Ovary (tissue), 9 donors: ENCODE measurements around the gene HSD11B1L. TPM values are rescaled to one million over a fixed set of nuclear protein-coding genes. Genes with fewer than 3 reads are reported as not detected.

Experiments used
- DNase-seq, 5 donors: peaks; one replicate each; pipeline ENCODE4 v3.0.0-alpha.2; 2019 to 2020
- H3K27ac ChIP-seq, 2 donors: fragments of 200-600 bp; one replicate each; pipeline versions ENCODE4 v1.5.1 to v1.8.0; 2019 to 2022
- H3K27me3 ChIP-seq: fragments of 200-600 bp; one replicate; pipeline ENCODE4 v1.8.0; 2022
- H3K36me3 ChIP-seq: fragments of 200-600 bp; sonication (generic); one replicate; pipeline ENCODE4 v1.5.1; 2019
- H3K4me1 ChIP-seq: one replicate; pipeline ENCODE4 v1.8.1; 2013; ENCODE audit warnings: mild to moderate bottlenecking, moderate library complexity; ENCODE audit not compliant: insufficient read depth
- H3K4me3 ChIP-seq: fragments of 200-600 bp; sonication (generic); one replicate; pipeline ENCODE4 v1.5.1; 2017
- H3K9me3 ChIP-seq, 2 donors: fragments of 200-600 bp in 1 of 2; sonication (generic) in 1 of 2; one replicate each; pipeline versions ENCODE4 v1.5.1 to v1.8.1; 2013 to 2019; ENCODE audit warnings: mild to moderate bottlenecking in 1 of 2, moderate library complexity in 1 of 2
- CTCF ChIP-seq, 3 donors: fragments of 450-650 bp in 2 of 3; fragments of 200-600 bp in 1 of 3; IDR thresholded peaks; one replicate each; pipeline versions ENCODE4 v1.5.1 to v1.8.0; 2016 to 2022; ENCODE audit warnings: antibody characterized with exemption in 3 of 3, mild to moderate bottlenecking in 1 of 3
- EP300 ChIP-seq: sonication (generic); formaldehyde crosslinking; IDR thresholded peaks from one replicate; pipeline ENCODE4 v1.6.1; 2017; ENCODE audit warnings: antibody characterized with exemption
- POLR2A ChIP-seq: fragments of 450-650 bp; IDR thresholded peaks from one replicate; pipeline ENCODE4 v1.6.1; 2017; ENCODE audit warnings: antibody characterized with exemption, mild to moderate bottlenecking, moderate library complexity
- WGBS, 3 donors: extraction: QIAGEN DNeasy Blood & Tissue Kit in 1 of 3; methylation state at CpG; one replicate each; pipeline versions ENCODE4 v1.1.5 to v1.1.7; 2013 to 2017; 5-methylcytosine and 5-hydroxymethylcytosine counted together
- intact Hi-C, 4 donors: fragments of 100-400 bp; cut with DNase I; formaldehyde crosslinking; loops; one replicate each; pipeline versions ENCODE4 v1.11.0 to v1.15.1; 2022 to 2023
- polyA plus RNA-seq, 2 donors: library from polyadenylated mRNA; stranded (reverse); fragments of 200-250 nt in 1 of 2; fragments of 350-450 nt in 1 of 2; fragmentation: Illumina TruSeq in 1 of 2; extraction: RNeasy Lipid Tissue Mini Kit (QIAGEN cat#74804) in 1 of 2; gene quantifications; one replicate each; pipeline ENCODE4 v1.2.3, GENCODE V29; 2013 to 2014
- total RNA-seq, 7 donors: library from RNA; depleted of rRNA in 2 of 7; stranded (reverse); fragments of >200 nt in 2 of 7; fragmentation: NEBNext Ultra II Directional in 3 of 7; extraction: Animal tissue kit (Norgen Biotek cat#: 25700) in 3 of 7; gene quantifications; one replicate each; pipeline versions ENCODE4 v1.1.0 to v1.2.4, GENCODE V29; 2016 to 2023
- donor health status: DM: no; HTN: no; CAD: no; lungs with moderate emphysema.
- donor health status: DM: no; HTN: no; CAD: no.
- donor health status: Bipolar disorder and iron deficiency.
- donor health status: DM: yes; HTN: yes; CAD: no.
- donor health status: DM: no; HTN: no; CAD: no.
- donor health status: DM: yes; HTN: yes; CAD: no.

The HSD11B1L gene
- total and polyA plus RNA-seq, 9 donors: 3.1 to 20.7 (median 8.5) TPM

DNA sequence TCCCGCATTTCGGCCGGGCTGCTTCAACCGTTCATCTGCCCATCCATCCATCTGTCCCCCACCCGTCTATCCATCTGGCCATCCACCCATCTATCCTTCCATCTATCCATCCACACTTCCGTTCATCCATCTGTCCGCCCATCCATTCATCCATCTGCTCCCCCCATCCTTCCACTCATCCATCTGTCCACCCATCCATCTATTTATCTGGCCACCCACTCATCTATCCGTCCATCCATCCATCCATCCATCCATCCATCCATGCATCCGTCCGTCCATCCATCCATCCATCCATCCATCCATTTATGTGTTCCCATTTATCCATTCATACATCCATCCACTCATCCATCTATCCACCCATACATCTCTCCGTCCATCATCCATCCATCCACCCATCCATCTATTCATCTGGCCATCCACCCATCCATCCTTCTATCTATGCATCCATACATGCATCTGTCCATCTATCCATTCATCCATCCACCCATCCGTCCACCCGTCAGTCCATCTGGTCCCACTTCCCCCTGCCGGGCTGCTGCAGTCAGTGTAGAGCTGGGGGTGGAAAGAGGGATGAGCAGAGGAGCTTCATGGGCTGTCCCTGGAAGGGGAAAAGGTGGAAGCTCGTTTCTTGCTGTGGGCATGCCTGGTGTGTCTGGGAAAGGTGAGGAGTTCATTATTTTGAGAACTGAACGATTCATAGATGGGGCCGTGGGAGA, 722 bp downstream of the HSD11B1L start:
- peak overlapping the region in 1 of 2 donors; percentile 78 for H3K27ac ChIP-seq
- peak overlapping the region; percentile 94 for H3K4me3 ChIP-seq
- DNase-seq: peak in 2 of 5 donors; percentile 11 to 42
- H3K9me3 ChIP-seq: no peaks in the 10 kb centered on the region
- peaks cover 12% of the 10 kb centered on the region for H3K4me1 ChIP-seq
- 55 to 58% (median 58%) methylated on average over 17 of the region's 17 CpGs for WGBS, 3 donors
- TF ChIP-seq CTCF (IDR thresholded peaks at IDR 0.05) (no peak), EP300 (no peak)
- H3K27me3 ChIP-seq: no peaks in the 10 kb centered on the region
- no peaks in the 10 kb centered on the region for H3K36me3 ChIP-seq
- intact Hi-C loops: loop anchor here in 1 of 4 donors (10.0 kb wide), 1 partner anchor 57 kb away; the partner anchor contains the start of genes SAFB and SAFB2

- peaks cover 15% of the 10 kb centered on the region for H3K4me1 ChIP-seq
- no peaks in the 10 kb centered on the region for H3K36me3 ChIP-seq
- no peaks in the 10 kb centered on the region for H3K27me3 ChIP-seq
- H3K27ac ChIP-seq: no peak overlapping the region
- DNase-seq: peak in 2 of 5 donors; percentile 10 to 35
- WGBS, 3 donors: 85 to 92% (median 88%) methylated on average over 3 of the region's 3 CpGs
- TF ChIP-seq CTCF (IDR thresholded peaks at IDR 0.05) (no peak), EP300 (no peak), POLR2A (no peak)
- H3K4me3 ChIP-seq: no peak overlapping the region
- intact Hi-C loops: loop anchor here in 1 of 4 donors (10.0 kb wide), 1 partner anchor 57 kb away; the partner anchor contains the start of genes SAFB and SAFB2
- no peaks in the 10 kb centered on the region for H3K9me3 ChIP-seq
Measured at GRCh38 chr19:5682107-5682482, 1.3 kb downstream of the HSD11B1L start.

GRCh38 chr19:5683177-5683886, 2.5 kb downstream of the HSD11B1L start:
- H3K9me3 ChIP-seq: no peaks in the 10 kb centered on the region
- intact Hi-C loops: loop anchor here in 1 of 4 donors (10.0 kb wide), 1 partner anchor 59 kb away; the partner anchor contains the start of genes SAFB and SAFB2
- no peaks in the 10 kb centered on the region for H3K27me3 ChIP-seq
- H3K4me3 ChIP-seq: no peak overlapping the region
- no peak for DNase-seq
- TF ChIP-seq POLR2A (no peak), EP300 (no peak)
- 92 to 94% (median 92%) methylated on average over 10 of the region's 10 CpGs for WGBS, 3 donors
- no peak overlapping the region for H3K27ac ChIP-seq
- peaks cover 21% of the 10 kb centered on the region for H3K4me1 ChIP-seq
- no peaks in the 10 kb centered on the region for H3K36me3 ChIP-seq

GRCh38 chr19:5684694-5685430, 4.0 kb downstream of the HSD11B1L start:
- no peak for TF ChIP-seq EP300
- no peak for TF ChIP-seq POLR2A
- TF ChIP-seq CTCF (IDR thresholded peaks at IDR 0.05): no peak
- Histone ChIP-seq H3K36me3 (no peaks in the 10 kb centered on the region), H3K9me3 (no peaks in the 10 kb centered on the region), H3K4me3 (no peak overlapping the region), H3K27ac (no peak overlapping the region), H3K4me1 (peaks cover 15% of the 10 kb centered on the region), H3K27me3 (no peaks in the 10 kb centered on the region)
- 84 to 86% (median 85%) methylated on average over 22 of the region's 22 CpGs for WGBS, 3 donors
- DNase-seq: peak in 3 of 5 donors; percentile 13 to 47 (median 35)
- intact Hi-C loops: loop anchor here in 1 of 4 donors (10.0 kb wide), 1 partner anchor 60 kb away; the partner anchor contains the start of genes SAFB and SAFB2
